ENCODE measurements around the gene ALPL.

Gene ALPL

DNA sequence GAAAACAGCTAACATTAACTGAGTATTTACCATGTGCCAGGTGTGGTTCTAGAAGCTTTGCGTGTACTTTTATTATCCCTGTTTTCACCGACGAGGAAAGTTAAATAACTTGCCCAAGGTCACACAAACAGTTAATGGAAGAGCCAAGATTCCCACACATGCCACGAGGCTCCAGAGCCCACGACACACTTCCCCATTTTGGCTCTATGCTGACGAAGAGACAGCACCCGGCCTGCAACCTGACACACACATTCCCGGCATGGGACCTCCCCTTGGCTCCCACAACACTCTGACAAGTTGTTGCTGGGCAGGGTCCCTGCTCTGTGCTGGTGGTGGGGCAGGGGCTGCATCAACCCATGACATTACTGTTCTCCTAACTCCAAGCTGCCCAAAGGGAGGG, 107.1 kb downstream of the ALPL start:
- no peak overlapping the region for H3K4me3 ChIP-seq (ENCODE audit: low read depth, low read length)
- H3K4me1 ChIP-seq (ENCODE audit: control insufficient read depth, insufficient read depth, low read length), result no peaks in the 10 kb centered on the region
- TF ChIP-seq ZNF548 (tag by site-specific recombination; IDR thresholded peaks at IDR 0.05), result no peak
- TF ChIP-seq, protein P1, sequence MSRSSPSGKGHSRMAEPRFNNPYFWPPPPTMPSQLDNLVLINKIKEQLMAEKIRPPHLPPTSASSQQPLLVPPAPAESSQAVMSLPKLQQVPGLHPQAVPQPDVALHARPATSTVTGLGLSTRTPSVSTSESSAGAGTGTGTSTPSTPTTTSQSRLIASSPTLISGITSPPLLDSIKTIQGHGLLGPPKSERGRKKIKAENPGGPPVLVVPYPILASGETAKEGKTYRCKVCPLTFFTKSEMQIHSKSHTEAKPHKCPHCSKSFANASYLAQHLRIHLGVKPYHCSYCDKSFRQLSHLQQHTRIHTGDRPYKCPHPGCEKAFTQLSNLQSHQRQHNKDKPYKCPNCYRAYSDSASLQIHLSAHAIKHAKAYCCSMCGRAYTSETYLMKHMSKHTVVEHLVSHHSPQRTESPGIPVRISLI (tag by site-specific recombination; IDR thresholded peaks at IDR 0.05), result no peak
- no peak for TF ChIP-seq ZNF169 (tag by site-specific recombination; IDR thresholded peaks at IDR 0.05)
- TF ChIP-seq OVOL3 (tag by site-specific recombination; IDR thresholded peaks at IDR 0.05), result no peak
- TF ChIP-seq ZNF211 (tag by site-specific recombination; IDR thresholded peaks at IDR 0.05; ENCODE audit: low read depth), result no peak
- H3K27ac ChIP-seq (ENCODE audit: extremely low read depth, low read depth, low read length), result no peak overlapping the region
- ChIA-PET POLR2A (no interaction called here), CTCF (interaction anchor here (0.7 kb wide), 1 partner anchor 82 kb away, joined by 5 read pairs; no protein-coding TSS in a partner anchor)
- H3K36me3 ChIP-seq (ENCODE audit: control insufficient read depth in 2 of 2, insufficient read depth in 1 of 2, low read length in 2 of 2), result no peaks in the 10 kb centered on the region
- no peaks in the 10 kb centered on the region for H3K9me3 ChIP-seq (ENCODE audit: control insufficient read depth, insufficient read depth, low read depth, low read length)

DNA sequence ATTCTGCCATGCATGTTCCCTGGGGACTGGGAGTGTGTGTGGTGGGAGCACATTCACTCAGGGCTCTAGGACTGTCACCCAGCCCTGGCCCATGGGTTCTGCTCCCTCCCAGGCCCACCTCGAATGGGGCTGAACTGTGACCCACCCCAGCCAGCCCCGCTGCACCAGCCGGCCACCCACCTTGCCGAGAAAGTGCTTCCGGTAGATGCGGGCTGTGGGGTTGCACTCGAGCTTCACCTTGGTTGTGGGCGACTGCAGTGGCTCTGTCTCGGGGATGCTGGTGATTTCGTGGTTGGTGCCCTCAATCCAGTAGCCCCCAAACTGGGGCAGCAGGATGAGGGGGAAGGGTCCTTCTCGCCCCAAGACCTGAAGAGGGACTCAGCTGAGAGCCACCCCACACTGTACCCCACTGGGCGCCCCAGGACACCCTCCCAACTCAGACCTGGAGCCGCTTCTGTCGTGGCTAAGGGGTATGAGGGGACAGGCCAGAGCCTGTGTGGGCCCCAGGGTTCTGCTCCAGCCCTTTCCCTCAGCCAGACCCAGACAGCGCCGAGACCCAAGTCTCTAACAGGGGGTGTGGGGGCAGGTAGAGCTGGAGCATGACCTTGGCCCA, 108.0 kb downstream of the ALPL start:
- no peaks in the 10 kb centered on the region for H3K4me1 ChIP-seq (ENCODE audit: control insufficient read depth, insufficient read depth, low read length)
- no peaks in the 10 kb centered on the region for H3K9me3 ChIP-seq (ENCODE audit: control insufficient read depth, insufficient read depth, low read depth, low read length)
- H3K36me3 ChIP-seq (ENCODE audit: control insufficient read depth in 2 of 2, insufficient read depth in 1 of 2, low read length in 2 of 2), result no peaks in the 10 kb centered on the region
- TF ChIP-seq ZNF302 (tag by site-specific recombination; IDR thresholded peaks at IDR 0.05; ENCODE audit: low read depth) (no peak), ZNF394 (tag by site-specific recombination; IDR thresholded peaks at IDR 0.05; ENCODE audit: borderline replicate concordance) (no peak), BCL11A (tag by site-specific recombination; IDR thresholded peaks at IDR 0.05; ENCODE audit: low read depth) (no peak), ZNF133 (tag by site-specific recombination; IDR thresholded peaks at IDR 0.05) (no peak), ZNF341 (tag by site-specific recombination; IDR thresholded peaks at IDR 0.05; ENCODE audit: low read depth) (no peak), TRIM28 (IDR thresholded peaks at IDR 0.05; ENCODE audit: borderline replicate concordance, low read length) (no peak), ZNF426 (tag by site-specific recombination; IDR thresholded peaks at IDR 0.05) (no peak), ZNF175 (tag by site-specific recombination; IDR thresholded peaks at IDR 0.05) (no peak), ZBTB48 (tag by site-specific recombination; IDR thresholded peaks at IDR 0.05) (no peak), ZNF776 (tag by site-specific recombination; IDR thresholded peaks at IDR 0.05; ENCODE audit: borderline replicate concordance) (no peak), SALL2 (tag by site-specific recombination; IDR thresholded peaks at IDR 0.05; ENCODE audit: borderline replicate concordance) (no peak), OVOL3 (tag by site-specific recombination; IDR thresholded peaks at IDR 0.05) (no peak), ZNF112 (tag by site-specific recombination; IDR thresholded peaks at IDR 0.05) (no peak)
- TF ChIP-seq, protein P2, sequence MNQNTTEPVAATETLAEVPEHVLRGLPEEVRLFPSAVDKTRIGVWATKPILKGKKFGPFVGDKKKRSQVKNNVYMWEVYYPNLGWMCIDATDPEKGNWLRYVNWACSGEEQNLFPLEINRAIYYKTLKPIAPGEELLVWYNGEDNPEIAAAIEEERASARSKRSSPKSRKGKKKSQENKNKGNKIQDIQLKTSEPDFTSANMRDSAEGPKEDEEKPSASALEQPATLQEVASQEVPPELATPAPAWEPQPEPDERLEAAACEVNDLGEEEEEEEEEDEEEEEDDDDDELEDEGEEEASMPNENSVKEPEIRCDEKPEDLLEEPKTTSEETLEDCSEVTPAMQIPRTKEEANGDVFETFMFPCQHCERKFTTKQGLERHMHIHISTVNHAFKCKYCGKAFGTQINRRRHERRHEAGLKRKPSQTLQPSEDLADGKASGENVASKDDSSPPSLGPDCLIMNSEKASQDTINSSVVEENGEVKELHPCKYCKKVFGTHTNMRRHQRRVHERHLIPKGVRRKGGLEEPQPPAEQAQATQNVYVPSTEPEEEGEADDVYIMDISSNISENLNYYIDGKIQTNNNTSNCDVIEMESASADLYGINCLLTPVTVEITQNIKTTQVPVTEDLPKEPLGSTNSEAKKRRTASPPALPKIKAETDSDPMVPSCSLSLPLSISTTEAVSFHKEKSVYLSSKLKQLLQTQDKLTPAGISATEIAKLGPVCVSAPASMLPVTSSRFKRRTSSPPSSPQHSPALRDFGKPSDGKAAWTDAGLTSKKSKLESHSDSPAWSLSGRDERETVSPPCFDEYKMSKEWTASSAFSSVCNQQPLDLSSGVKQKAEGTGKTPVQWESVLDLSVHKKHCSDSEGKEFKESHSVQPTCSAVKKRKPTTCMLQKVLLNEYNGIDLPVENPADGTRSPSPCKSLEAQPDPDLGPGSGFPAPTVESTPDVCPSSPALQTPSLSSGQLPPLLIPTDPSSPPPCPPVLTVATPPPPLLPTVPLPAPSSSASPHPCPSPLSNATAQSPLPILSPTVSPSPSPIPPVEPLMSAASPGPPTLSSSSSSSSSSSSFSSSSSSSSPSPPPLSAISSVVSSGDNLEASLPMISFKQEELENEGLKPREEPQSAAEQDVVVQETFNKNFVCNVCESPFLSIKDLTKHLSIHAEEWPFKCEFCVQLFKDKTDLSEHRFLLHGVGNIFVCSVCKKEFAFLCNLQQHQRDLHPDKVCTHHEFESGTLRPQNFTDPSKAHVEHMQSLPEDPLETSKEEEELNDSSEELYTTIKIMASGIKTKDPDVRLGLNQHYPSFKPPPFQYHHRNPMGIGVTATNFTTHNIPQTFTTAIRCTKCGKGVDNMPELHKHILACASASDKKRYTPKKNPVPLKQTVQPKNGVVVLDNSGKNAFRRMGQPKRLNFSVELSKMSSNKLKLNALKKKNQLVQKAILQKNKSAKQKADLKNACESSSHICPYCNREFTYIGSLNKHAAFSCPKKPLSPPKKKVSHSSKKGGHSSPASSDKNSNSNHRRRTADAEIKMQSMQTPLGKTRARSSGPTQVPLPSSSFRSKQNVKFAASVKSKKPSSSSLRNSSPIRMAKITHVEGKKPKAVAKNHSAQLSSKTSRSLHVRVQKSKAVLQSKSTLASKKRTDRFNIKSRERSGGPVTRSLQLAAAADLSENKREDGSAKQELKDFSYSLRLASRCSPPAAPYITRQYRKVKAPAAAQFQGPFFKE (tag by site-specific recombination; IDR thresholded peaks at IDR 0.05; ENCODE audit: borderline replicate concordance), result no peak
- TF ChIP-seq, protein P3, sequence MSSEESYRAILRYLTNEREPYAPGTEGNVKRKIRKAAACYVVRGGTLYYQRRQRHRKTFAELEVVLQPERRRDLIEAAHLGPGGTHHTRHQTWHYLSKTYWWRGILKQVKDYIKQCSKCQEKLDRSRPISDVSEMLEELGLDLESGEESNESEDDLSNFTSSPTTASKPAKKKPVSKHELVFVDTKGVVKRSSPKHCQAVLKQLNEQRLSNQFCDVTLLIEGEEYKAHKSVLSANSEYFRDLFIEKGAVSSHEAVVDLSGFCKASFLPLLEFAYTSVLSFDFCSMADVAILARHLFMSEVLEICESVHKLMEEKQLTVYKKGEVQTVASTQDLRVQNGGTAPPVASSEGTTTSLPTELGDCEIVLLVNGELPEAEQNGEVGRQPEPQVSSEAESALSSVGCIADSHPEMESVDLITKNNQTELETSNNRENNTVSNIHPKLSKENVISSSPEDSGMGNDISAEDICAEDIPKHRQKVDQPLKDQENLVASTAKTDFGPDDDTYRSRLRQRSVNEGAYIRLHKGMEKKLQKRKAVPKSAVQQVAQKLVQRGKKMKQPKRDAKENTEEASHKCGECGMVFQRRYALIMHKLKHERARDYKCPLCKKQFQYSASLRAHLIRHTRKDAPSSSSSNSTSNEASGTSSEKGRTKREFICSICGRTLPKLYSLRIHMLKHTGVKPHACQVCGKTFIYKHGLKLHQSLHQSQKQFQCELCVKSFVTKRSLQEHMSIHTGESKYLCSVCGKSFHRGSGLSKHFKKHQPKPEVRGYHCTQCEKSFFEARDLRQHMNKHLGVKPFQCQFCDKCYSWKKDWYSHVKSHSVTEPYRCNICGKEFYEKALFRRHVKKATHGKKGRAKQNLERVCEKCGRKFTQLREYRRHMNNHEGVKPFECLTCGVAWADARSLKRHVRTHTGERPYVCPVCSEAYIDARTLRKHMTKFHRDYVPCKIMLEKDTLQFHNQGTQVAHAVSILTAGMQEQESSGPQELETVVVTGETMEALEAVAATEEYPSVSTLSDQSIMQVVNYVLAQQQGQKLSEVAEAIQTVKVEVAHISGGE (tag by site-specific recombination; conservative IDR thresholded peaks at IDR 0.05; ENCODE audit: low read depth), result no peak
- TF ChIP-seq, protein P4, sequence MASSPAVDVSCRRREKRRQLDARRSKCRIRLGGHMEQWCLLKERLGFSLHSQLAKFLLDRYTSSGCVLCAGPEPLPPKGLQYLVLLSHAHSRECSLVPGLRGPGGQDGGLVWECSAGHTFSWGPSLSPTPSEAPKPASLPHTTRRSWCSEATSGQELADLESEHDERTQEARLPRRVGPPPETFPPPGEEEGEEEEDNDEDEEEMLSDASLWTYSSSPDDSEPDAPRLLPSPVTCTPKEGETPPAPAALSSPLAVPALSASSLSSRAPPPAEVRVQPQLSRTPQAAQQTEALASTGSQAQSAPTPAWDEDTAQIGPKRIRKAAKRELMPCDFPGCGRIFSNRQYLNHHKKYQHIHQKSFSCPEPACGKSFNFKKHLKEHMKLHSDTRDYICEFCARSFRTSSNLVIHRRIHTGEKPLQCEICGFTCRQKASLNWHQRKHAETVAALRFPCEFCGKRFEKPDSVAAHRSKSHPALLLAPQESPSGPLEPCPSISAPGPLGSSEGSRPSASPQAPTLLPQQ (tag by site-specific recombination; IDR thresholded peaks at IDR 0.05), result no peak
- no peak overlapping the region for H3K4me3 ChIP-seq (ENCODE audit: low read depth, low read length)
- ChIA-PET CTCF (no interaction called here), POLR2A (no interaction called here)
- no peak overlapping the region for H3K27ac ChIP-seq (ENCODE audit: extremely low read depth, low read depth, low read length)
